Naive thymus-derived CD8-positive, alpha-beta T cell (primary cell): ENCODE measurements around the gene CIAO3. TPM values are rescaled to one million over a fixed set of nuclear protein-coding genes. Genes with fewer than 3 reads are reported as not detected.

Source experiments
- ATAC-seq, 2 donors: fragments of 150-1000 bp; cut with Tn5 transposase in 1 of 2; sonication (Bioruptor Pico), chemical (Tn5 transposase) in 1 of 2; 1 replicate in 1 of 2; 2 replicates in 1 of 2; pipeline ENCODE4 v1.10.0; 2021; ENCODE audit warnings: mild to moderate bottlenecking in 2 of 2, moderate library complexity in 2 of 2
- POLR2A ChIA-PET: fragments of 350-600 bp; sonication (Branson Sonifier 250); formaldehyde crosslinking; loops from one replicate; lab custom pipeline; 2021; ENCODE audit warnings: antibody characterized with exemption; lab: Charles Lee
- DNase-seq, 10 donors: peaks; one replicate each; pipeline versions ENCODE4 v3.0.0 to v3.0.0-alpha.2; 2020 to 2022
- H3K27ac Mint-ChIP-seq, 10 donors: one replicate each; pipeline ENCODE4 v1.8.0; 2020 to 2022; ENCODE audit warnings: mild to moderate bottlenecking in 10 of 10, mixed read lengths in 10 of 10, moderate library complexity in 4 of 10, inconsistent platforms in 1 of 10
- H3K27me3 Mint-ChIP-seq, 5 donors: one replicate each; pipeline ENCODE4 v1.8.0; 2021 to 2022; ENCODE audit warnings: mixed read lengths in 5 of 5
- H3K36me3 Mint-ChIP-seq, 3 donors: one replicate each; pipeline ENCODE4 v1.8.0; 2020 to 2022; ENCODE audit warnings: mixed read lengths in 3 of 3, mild to moderate bottlenecking in 2 of 3, inconsistent platforms in 1 of 3
- H3K4me1 Mint-ChIP-seq, 4 donors: one replicate each; pipeline ENCODE4 v1.8.0; 2021 to 2022; ENCODE audit warnings: mixed read lengths in 4 of 4
- H3K4me3 Mint-ChIP-seq, 10 donors: one replicate each; pipeline ENCODE4 v1.8.0; 2020 to 2022; ENCODE audit warnings: mild to moderate bottlenecking in 10 of 10, mixed read lengths in 10 of 10, moderate library complexity in 6 of 10, inconsistent platforms in 1 of 10
- H3K9me3 Mint-ChIP-seq, 9 donors: one replicate each; pipeline ENCODE4 v1.8.0; 2020 to 2022; ENCODE audit warnings: mixed read lengths in 9 of 9, mild to moderate bottlenecking in 3 of 9, inconsistent platforms in 1 of 9, moderate library complexity in 1 of 9
- polyA plus RNA-seq, 3 donors: library from polyadenylated mRNA; unstranded; fragments of 300-500 nt; fragmentation: Illumina TruSeq; gene quantifications; one replicate each; pipeline ENCODE4 v1.2.3, GENCODE V29; 2021
- total RNA-seq, 8 experiments: library from RNA in 2 of 8; stranded (reverse) in 2 of 8; gene quantifications; one replicate each; pipeline ENCODE4 v1.2.3 and lab custom pipeline; 2021 to 2026

Gene CIAO3
- total and polyA plus RNA-seq, 5 experiments from 2014 or later, result 13.7 to 56.4 (median 25.7) TPM

GRCh38 chr16:772959-773358 is 32.2 kb upstream of the CIAO3 start:
- peaks cover 0 to 5% (median 3%) of the 10 kb centered on the region in 5 donors for H3K27me3 Mint-ChIP-seq
- H3K4me1 Mint-ChIP-seq, result no peaks in the 10 kb centered on the region
- ATAC-seq (no peak), DNase-seq (no peak)
- H3K36me3 Mint-ChIP-seq, result no peaks in the 10 kb centered on the region
- POLR2A ChIA-PET, result no interaction called here
- H3K27ac Mint-ChIP-seq, result no peak overlapping the region
- peaks cover 0 to 1% (median 0%) of the 10 kb centered on the region in 9 donors for H3K9me3 Mint-ChIP-seq
- no peak overlapping the region for H3K4me3 Mint-ChIP-seq

- Mint-ChIP-seq H3K27ac (no peak overlapping the region), H3K9me3 (no peaks in the 10 kb centered on the region), H3K4me3 (no peak overlapping the region), H3K27me3 (no peaks in the 10 kb centered on the region), H3K4me1 (no peaks in the 10 kb centered on the region), H3K36me3 (no peaks in the 10 kb centered on the region)
- POLR2A ChIA-PET, result no interaction called here
- no peak for DNase-seq
- no peak for ATAC-seq
These were observed 29.6 kb upstream of the CIAO3 start for GRCh38 chr16:770411-770810.

DNA sequence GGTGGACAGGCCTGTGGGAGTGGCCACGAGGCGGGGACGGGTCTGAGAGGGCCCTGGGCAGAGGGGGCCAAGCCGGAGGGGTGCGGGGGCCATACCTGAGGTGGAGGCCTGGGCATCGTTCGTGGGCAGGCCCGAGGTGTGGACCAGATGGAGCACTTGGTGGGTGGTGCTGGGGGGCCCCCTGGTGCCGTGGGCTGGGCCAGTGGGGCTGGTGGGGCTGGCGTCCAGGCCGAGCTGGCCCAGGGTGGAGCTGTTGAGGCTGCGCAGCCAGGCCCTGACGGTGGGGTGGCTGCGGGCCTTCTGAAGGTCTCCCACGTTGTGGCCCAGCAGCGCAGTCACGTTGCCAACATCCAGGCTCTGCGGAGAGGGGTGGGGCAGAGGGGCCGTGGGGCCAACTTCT is 29.1 kb upstream of the CIAO3 start:
- POLR2A ChIA-PET, result no interaction called here
- DNase-seq, result no peak

DNA sequence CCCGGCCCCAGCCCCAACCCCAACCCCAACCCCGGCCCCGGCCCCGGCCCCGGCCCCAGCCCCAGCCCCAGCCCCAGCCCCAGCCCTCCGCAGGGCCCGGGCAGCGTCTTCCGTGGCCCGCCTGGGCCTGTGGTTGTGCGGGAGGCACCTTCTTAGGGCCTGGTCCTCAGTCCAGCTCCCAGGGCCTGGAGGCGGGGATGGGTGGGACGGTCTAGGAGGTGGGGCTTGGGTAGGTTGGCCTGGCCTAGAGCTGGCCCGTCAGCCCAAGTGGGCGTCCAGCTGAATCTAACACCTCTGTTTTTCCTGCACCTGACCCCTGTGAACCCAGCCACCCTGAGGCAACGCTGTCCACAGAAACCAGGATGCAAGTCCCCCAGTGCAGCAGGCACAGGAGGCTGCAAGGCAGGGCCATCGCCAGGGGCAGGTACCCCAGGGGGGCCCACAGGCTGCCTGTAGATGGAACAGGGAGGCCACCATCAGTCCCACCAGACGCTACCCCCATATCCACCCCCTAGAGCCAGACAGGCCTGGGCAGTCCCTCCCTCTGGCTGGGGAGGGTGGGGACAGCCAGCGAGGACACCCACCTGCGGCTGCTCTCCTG is 28.5 kb upstream of the CIAO3 start:
- Mint-ChIP-seq H3K9me3 (no peaks in the 10 kb centered on the region), H3K4me1 (no peaks in the 10 kb centered on the region), H3K27me3 (no peaks in the 10 kb centered on the region), H3K36me3 (no peaks in the 10 kb centered on the region), H3K27ac (no peak overlapping the region), H3K4me3 (no peak overlapping the region)
- no peak for ATAC-seq
- no peak for DNase-seq
- POLR2A ChIA-PET, result no interaction called here

More for the DNA sequence above, 29.1 kb upstream of the CIAO3 start:
- Mint-ChIP-seq H3K4me3 (no peak overlapping the region), H3K27me3 (no peaks in the 10 kb centered on the region), H3K4me1 (no peaks in the 10 kb centered on the region), H3K27ac (no peak overlapping the region), H3K36me3 (no peaks in the 10 kb centered on the region), H3K9me3 (no peaks in the 10 kb centered on the region)
- ATAC-seq, result no peak

GRCh38 chr16:768428-768827 is 27.6 kb upstream of the CIAO3 start:
- H3K36me3 Mint-ChIP-seq, result no peaks in the 10 kb centered on the region
- POLR2A ChIA-PET, result no interaction called here
- H3K27me3 Mint-ChIP-seq, result no peaks in the 10 kb centered on the region
- no peak overlapping the region for H3K27ac Mint-ChIP-seq
- no peak overlapping the region for H3K4me3 Mint-ChIP-seq
- H3K4me1 Mint-ChIP-seq, result no peaks in the 10 kb centered on the region
- ATAC-seq (no peak), DNase-seq (no peak)
- no peaks in the 10 kb centered on the region for H3K9me3 Mint-ChIP-seq

- Mint-ChIP-seq H3K27ac (no peak overlapping the region), H3K27me3 (no peaks in the 10 kb centered on the region), H3K4me1 (no peaks in the 10 kb centered on the region), H3K9me3 (no peaks in the 10 kb centered on the region), H3K36me3 (no peaks in the 10 kb centered on the region), H3K4me3 (no peak overlapping the region)
- POLR2A ChIA-PET, result no interaction called here
- ATAC-seq, result no peak
- DNase-seq, result no peak
These were observed 27.0 kb upstream of the CIAO3 start for GRCh38 chr16:767743-768235.

GRCh38 chr16:766820-767640 is 26.2 kb upstream of the CIAO3 start:
- H3K36me3 Mint-ChIP-seq, result no peaks in the 10 kb centered on the region
- H3K27ac Mint-ChIP-seq, result peak overlapping the region in 1 of 10 donors; percentile 65
- H3K9me3 Mint-ChIP-seq, result no peaks in the 10 kb centered on the region
- H3K4me1 Mint-ChIP-seq, result no peaks in the 10 kb centered on the region
- no peak for DNase-seq
- POLR2A ChIA-PET, result no interaction called here
- no peak for ATAC-seq
- H3K4me3 Mint-ChIP-seq, result no peak overlapping the region
- H3K27me3 Mint-ChIP-seq, result no peaks in the 10 kb centered on the region

DNA sequence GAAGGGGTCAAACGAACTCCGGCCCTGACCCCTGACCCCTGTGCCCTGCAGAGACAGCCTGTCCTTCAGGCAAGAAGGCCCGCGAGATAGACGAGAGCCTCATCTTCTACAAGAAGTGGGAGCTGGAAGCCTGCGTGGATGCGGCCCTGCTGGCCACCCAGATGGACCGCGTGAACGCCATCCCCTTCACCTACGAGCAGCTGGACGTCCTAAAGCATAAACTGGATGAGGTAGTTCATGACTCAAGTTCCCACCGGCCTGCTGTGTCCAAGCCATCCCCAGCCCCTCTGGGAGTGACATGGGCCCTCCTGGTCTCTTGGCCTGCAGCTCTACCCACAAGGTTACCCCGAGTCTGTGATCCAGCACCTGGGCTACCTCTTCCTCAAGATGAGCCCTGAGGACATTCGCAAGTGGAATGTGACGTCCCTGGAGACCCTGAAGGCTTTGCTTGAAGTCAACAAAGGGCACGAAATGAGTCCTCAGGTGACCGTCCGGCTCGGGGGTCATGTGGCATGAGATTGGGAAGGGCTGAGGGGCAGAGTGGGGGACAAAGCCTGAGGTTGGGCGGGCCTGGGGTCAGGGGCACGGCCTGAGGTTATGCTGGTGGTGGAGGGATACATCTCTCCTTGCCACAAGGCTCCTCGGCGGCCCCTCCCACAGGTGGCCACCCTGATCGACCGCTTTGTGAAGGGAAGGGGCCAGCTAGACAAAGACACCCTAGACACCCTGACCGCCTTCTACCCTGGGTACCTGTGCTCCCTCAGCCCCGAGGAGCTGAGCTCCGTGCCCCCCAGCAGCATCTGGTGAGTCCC is 25.4 kb upstream of the CIAO3 start:
- no peak overlapping the region for H3K27ac Mint-ChIP-seq
- H3K27me3 Mint-ChIP-seq, result no peaks in the 10 kb centered on the region
- no peaks in the 10 kb centered on the region for H3K4me1 Mint-ChIP-seq
- no peaks in the 10 kb centered on the region for H3K36me3 Mint-ChIP-seq
- POLR2A ChIA-PET, result no interaction called here
- DNase-seq (peak in 1 of 10 donors; percentile 57), ATAC-seq (no peak)
- no peak overlapping the region for H3K4me3 Mint-ChIP-seq
- no peaks in the 10 kb centered on the region for H3K9me3 Mint-ChIP-seq

- Mint-ChIP-seq H3K4me1 (no peaks in the 10 kb centered on the region), H3K27ac (no peak overlapping the region), H3K4me3 (no peak overlapping the region), H3K36me3 (no peaks in the 10 kb centered on the region), H3K9me3 (no peaks in the 10 kb centered on the region), H3K27me3 (no peaks in the 10 kb centered on the region)
- no peak for ATAC-seq
- POLR2A ChIA-PET, result no interaction called here
- no peak for DNase-seq
These were observed 24.7 kb upstream of the CIAO3 start for GRCh38 chr16:765488-765865.

DNA sequence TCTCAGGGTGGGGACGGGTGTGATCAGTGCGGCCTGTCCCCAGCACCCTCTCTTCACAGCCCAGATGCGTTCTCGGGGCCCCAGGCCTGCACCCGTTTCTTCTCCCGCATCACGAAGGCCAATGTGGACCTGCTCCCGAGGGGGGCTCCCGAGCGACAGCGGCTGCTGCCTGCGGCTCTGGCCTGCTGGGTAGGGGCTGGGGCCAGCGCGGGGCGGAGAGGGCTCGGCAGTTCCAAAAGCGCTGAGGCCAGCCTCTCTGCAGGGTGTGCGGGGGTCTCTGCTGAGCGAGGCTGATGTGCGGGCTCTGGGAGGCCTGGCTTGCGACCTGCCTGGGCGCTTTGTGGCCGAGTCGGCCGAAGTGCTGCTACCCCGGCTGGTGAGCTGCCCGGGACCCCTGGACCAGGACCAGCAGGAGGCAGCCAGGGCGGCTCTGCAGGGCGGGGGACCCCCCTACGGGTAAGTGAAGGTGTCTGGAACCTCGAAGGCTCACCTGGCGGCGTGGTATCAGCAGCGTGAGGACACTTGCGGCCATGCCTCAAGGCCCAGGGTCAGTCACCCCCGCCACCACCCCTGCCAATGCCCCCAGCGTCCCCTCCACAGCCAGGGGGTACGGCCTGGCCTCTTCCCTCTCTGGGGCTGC is 24.2 kb upstream of the CIAO3 start:
- POLR2A ChIA-PET, result no interaction called here
- Mint-ChIP-seq H3K27me3 (no peaks in the 10 kb centered on the region), H3K4me1 (no peaks in the 10 kb centered on the region), H3K36me3 (no peaks in the 10 kb centered on the region), H3K9me3 (no peaks in the 10 kb centered on the region), H3K4me3 (no peak overlapping the region), H3K27ac (no peak overlapping the region)
- DNase-seq (peak in 1 of 10 donors; percentile 62), ATAC-seq (no peak)

GRCh38 chr16:764184-764750 is 23.5 kb upstream of the CIAO3 start:
- no peaks in the 10 kb centered on the region for H3K36me3 Mint-ChIP-seq
- no peaks in the 10 kb centered on the region for H3K9me3 Mint-ChIP-seq
- no peak for ATAC-seq
- POLR2A ChIA-PET, result no interaction called here
- peak in 1 of 10 donors; percentile 48 for DNase-seq
- H3K4me1 Mint-ChIP-seq, result no peaks in the 10 kb centered on the region
- H3K27me3 Mint-ChIP-seq, result no peaks in the 10 kb centered on the region
- H3K27ac Mint-ChIP-seq, result no peak overlapping the region
- H3K4me3 Mint-ChIP-seq, result no peak overlapping the region

DNA sequence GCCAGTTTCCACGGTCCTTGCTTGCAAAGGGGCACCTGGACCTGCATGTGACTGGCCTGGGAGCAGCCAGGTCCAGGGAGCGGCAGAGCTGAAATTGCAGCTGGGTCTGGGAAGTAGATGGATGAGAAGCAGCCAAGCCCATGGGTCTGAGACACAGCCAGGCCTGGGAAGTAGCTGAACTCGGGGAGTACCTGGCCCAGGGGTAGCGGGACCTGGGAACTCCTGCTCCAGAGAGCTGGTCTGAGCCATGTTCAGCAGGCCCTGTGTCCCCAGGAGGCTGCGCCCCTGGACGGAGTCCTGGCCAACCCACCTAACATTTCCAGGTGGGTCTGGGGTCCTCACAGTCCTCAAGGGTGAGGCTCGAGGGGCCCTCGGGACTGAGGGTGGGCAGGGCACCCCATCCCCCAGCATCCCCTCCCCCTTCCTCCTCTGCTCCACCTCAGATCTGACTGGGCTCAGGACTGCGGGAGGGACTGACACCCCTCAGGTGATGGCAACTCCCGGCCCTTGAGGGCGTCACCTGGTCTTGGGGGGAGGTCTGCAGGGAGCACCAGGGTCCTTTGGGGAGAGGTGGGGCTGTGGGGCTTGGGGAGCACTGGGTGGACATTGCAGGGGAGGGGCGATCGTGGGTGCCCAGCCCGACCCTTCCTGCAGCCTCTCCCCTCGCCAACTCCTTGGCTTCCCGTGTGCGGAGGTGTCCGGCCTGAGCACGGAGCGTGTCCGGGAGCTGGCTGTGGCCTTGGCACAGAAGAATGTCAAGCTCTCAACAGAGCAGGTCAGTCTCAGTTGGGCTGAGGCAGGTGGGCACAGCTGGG is 22.8 kb upstream of the CIAO3 start:
- Mint-ChIP-seq H3K4me3 (no peak overlapping the region), H3K4me1 (no peaks in the 10 kb centered on the region), H3K36me3 (no peaks in the 10 kb centered on the region), H3K27me3 (no peaks in the 10 kb centered on the region), H3K27ac (no peak overlapping the region), H3K9me3 (no peaks in the 10 kb centered on the region)
- ATAC-seq (no peak), DNase-seq (no peak)
- POLR2A ChIA-PET, result no interaction called here
